Muscle of arm (tissue), 14 donors: ENCODE measurements around the gene PHOSPHO1. TPM values are rescaled to one million over a fixed set of nuclear protein-coding genes. Genes with fewer than 3 reads are reported as not detected.
"Not testable (repeated sequence)": the region's sequence is repeated elsewhere in the genome, so short reads cannot be mapped to it uniquely, and the experiment has no call there.

ENCODE experiments used
- DNase-seq: peaks from one replicate; pipeline ENCODE4 v3.0.0-alpha.2; 2013
- long read RNA-seq, 11 donors: transcript quantifications; one replicate each; lab custom pipeline, GENCODE V29; 2026
- polyA plus RNA-seq, 12 donors: library from polyadenylated mRNA; unstranded; fragments of 120-200 nt; gene quantifications; one replicate each; pipeline ENCODE4 v1.2.1, GENCODE V29; 2013; ENCODE audit not compliant: insufficient read length in 12 of 12

PHOSPHO1 gene, protein sequence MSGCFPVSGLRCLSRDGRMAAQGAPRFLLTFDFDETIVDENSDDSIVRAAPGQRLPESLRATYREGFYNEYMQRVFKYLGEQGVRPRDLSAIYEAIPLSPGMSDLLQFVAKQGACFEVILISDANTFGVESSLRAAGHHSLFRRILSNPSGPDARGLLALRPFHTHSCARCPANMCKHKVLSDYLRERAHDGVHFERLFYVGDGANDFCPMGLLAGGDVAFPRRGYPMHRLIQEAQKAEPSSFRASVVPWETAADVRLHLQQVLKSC
- polyA plus RNA-seq, result 10 to 100 TPM in 9 of 12 donors, 1 to 10 TPM in 2, not detected in 1; 8.5 to 25.9 (median 13.8) TPM
- long read RNA-seq, donor 1, result 0 reads
- long read RNA-seq, donor 2, partial matches to known transcripts, result 6 of 10 reads
- long read RNA-seq, donor 2, other reads (novel, unspliced or antisense), result 0 of 10 reads
- long read RNA-seq, donor 3, partial matches to known transcripts, result 0 of 4 reads
- long read RNA-seq, donor 3, other reads (novel, unspliced or antisense), result 0 of 4 reads
- long read RNA-seq, donor 4, result 0 reads
- long read RNA-seq, donor 5, partial matches to known transcripts, result 0 of 5 reads
- long read RNA-seq, donor 5, other reads (novel, unspliced or antisense), result 0 of 5 reads
- long read RNA-seq, donor 6, result 0 reads
- long read RNA-seq, donor 7, partial matches to known transcripts, result 0 of 3 reads
- long read RNA-seq, donor 7, other reads (novel, unspliced or antisense), result 0 of 3 reads
- long read RNA-seq, donor 8, partial matches to known transcripts, result 0 of 4 reads
- long read RNA-seq, donor 8, other reads (novel, unspliced or antisense), result 0 of 4 reads
- long read RNA-seq, donor 9, partial matches to known transcripts, result 0 of 4 reads
- long read RNA-seq, donor 9, other reads (novel, unspliced or antisense), result 0 of 4 reads
- long read RNA-seq, donor 10, partial matches to known transcripts, result 0 of 3 reads
- long read RNA-seq, donor 10, other reads (novel, unspliced or antisense), result 0 of 3 reads
- long read RNA-seq, donor 11, transcript PHOSPHO1-202 (3 exons, 2,173 nt), result major isoform, 5 of 8 reads
- long read RNA-seq, donor 11, partial matches to known transcripts, result 0 of 8 reads
- long read RNA-seq, donor 11, other reads (novel, unspliced or antisense), result 0 of 8 reads

DNA sequence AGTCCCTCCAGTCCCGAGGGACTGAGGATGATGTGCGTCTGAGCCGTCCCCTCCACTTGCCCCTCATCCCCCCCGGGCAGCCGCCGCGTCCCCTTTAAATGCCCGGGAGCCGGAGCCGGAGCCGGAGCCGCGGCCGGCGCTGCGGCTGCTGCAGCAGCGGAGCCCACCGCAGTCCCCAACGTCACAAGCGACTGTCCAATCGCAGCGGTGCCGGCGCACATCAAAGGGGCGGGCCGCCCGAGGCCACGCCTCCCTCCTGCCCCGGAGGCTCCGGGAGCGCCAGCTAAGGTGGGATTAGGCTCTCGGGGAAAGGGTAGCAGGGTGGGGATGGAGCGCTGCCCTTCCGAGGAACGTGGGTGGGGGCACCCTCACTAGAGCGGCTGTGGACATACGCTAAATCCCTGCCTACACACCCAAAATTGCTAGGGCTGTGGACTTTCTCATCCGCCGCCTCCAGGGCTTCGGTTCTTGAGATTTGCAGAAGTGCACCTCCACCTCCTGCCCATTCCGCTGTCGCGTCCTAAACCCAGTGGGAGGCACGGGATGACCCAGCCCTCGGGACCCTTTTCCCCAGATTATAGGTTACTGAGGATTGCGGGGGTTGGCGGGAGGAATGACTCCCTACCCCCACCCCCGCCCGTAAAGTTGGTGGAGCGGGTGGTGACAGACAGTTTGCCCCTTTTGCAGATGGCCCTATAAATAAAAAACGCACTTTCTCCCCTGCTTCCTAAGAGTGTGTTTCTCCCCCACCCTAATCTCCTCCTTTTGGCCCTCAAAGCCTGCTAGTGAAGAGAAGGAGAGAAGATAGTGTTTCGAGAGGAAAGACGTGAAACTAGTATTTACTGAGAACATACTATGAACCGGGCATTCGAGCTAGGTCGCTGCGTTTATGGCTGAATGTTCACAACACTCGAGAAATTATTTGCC, at the start of gene PHOSPHO1:
PHOSPHO1 (minus strand) TSS at position 152 of the 927 bp plus-strand sequence. CDS start 4,096 bp downstream, outside the sequence.
- DNase-seq, result peak; percentile 81

DNA sequence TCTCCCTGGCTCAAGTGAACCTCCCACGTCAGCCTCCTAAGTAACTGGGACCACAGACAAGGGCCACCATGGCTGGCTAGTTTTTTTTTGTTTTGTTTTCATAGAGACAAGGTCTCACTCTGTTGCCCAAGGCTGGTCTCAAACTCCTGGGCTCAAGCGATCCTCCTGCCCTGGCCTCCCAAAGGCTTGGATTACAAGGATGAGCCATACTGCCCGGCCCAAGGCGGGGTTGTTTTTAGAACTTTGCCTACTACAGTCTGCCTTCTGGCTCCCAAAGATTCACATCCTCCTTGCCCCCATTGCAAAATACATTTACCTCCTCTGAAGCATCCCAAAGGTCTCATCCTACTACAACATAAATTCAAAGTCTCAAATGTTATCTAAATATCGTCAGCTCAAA, 49.5 kb upstream of the PHOSPHO1 start:
- DNase-seq, result no peak

DNA sequence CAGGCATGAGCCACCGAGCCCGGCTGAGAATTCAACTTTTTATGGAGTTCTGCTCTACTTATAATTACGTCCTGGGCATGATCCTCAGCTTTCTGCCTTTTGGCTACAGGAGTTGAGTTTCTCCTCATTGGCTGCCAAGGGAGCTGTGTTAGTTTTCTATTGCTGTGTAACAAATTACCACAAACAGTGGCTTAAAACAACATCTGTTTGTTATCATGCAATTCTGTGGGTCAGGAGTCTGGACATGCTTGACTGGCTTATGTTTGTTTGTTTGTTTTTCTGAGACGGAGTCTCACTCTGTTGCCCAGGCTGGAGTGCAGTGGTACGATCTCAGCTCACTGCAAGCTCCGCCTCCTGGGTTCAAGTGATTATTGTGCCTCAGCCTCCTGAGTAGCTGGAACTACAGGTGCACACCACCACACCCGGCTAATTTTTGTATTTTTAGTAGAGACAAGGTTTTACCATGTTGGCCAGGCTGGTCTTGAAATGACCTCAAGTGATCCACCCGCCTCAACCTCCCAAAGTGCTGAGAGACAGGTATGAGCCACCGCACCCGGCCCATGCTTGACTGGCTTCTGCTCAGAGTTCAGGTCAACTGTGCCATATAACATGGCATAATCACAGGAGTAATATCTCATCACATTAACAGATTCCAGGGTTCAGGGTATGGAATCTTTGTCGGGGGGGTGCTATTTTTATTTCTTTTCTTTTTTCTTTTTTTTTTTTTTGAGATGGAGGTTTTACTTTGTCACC, 48.9 kb upstream of the PHOSPHO1 start:
- not testable (repeated sequence) for DNase-seq

DNA sequence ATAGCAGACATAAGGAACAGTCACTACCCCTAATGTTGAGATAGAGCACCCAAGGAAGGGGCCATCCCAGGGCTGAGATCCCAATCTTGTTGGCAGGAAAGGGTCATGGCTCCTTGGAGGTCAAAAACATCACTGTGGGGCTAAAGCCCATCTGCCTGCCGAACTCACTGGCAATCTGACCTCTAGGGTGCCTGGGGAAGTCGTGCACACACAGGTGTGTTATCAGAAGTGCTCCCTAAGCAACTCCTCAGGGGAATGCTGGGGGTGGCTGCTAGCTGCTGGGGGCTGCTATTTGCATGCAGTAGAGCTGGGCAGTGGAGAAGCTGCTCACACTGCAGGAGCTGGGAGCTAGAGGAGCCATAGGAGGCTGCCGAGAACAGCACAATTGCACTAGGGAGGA, 47.5 kb upstream of the PHOSPHO1 start:
- no peak for DNase-seq

DNA sequence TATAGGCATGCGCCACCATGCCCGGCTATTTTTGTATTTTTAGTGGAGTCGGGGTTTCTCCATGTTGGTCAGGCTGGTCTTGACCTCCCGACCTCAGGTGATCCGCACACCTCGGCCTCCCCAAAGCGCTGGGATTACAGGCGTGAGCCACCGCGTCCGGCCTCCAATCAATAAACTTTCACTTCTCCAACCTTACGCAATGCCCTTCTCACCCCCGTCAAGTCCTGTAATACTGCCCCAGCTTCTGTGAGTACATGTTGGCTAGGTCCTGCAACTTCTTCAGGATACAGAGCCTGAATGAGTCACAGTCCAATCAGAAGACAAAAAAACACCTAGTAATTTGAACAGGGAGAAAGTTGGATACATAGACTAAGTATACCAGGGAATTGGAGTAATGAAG, 47.1 kb upstream of the PHOSPHO1 start:
- DNase-seq, result no peak

DNA sequence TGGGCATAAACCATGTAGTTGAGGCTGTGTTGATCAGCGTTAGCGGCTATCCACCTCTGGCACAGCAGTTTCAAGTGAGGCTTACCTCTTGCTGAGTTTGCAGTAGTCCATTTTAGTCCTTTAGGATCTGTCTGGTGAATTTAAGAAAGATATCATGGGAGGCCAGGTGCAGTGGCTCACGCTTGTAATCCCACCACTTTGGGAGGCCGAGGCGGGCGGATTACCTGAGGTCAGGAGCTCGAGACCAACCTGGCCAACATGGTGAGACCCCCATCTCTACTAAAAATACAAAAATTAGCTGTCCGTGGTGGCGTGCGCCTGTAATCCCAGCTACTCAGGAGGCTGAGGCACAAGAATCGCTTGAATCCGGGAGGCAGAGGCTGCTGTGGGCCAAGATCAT, 45.4 kb upstream of the PHOSPHO1 start:
- DNase-seq, result not testable (repeated sequence)

DNA sequence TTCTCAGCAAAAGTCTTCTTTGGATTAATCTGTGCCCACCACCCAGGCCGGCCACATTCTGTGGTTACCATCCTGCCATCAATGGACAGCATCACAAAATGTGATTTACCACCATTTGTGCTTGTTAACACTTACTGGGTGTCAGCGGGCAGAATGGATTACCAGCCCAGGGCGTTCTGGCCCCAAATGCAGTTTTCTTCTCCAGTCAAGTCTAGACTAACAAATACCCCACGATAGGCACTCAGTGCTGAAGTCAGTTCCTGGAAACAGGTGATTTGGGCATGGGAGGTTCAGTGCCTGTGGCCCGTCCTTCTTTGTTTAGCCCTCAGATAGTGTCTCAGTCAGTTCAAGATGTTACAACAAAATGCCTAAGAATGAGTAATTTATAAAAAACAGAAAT, 38.8 kb upstream of the PHOSPHO1 start:
- no peak for DNase-seq

DNA sequence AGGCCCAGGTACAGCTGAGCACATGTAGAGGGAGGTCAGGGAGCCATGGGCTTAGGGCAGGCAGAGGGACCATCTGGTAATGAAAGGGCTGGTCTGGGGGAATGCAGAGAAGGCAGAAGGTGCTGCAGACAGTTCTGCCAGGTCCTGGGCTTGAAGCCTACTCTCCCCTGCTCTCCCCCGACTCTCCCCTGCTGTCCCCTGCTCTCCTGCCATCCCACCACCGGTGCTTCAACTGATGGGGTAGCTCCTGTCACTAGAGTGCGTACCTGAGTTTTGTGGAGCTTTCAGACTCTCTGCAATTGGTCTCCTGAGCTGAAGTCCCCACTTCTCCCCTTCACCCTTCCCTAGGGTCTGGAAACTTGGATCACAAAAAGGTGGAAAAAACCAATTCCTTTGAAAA, 37.3 kb upstream of the PHOSPHO1 start:
- no peak for DNase-seq

DNA sequence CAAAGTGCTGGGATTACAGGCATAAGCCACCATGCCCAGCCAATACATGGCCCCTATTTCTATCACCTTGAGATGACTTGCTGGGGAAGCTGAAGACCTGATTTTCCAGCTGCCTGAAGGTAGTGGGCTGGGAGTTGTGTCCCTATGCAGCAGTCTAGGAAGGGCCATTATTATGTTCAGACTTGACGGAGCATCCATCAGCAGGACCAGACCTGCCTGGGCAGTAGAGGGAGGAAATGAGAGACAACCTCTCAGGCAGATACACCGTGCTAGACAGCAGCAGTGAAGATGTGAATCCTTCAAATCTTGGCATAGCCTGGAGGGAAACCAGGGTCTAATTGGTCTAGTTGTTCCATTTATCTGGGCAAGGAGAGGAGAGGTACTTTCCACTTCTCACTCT, 35.6 kb upstream of the PHOSPHO1 start:
- no peak for DNase-seq

DNA sequence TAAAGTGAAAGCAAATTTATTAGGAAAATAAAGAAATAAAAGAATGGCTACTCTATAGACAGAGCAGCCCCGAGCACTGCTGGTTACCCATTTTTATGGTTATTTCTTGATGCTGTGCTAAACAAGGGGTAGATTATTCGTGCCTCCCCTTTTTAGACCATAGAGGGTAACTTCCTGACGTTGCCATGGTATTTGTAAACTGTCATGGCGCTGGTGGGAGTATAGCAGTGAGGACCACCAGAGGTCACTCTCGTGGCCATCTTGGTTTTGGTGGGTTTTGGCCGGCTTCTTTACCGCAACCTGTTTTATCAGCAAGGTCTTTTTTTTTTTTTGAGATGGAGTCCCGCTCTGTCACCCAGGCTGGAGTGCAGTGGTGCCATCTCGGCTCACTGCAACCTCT, 31.0 kb upstream of the PHOSPHO1 start:
- not testable (repeated sequence) for DNase-seq

DNA sequence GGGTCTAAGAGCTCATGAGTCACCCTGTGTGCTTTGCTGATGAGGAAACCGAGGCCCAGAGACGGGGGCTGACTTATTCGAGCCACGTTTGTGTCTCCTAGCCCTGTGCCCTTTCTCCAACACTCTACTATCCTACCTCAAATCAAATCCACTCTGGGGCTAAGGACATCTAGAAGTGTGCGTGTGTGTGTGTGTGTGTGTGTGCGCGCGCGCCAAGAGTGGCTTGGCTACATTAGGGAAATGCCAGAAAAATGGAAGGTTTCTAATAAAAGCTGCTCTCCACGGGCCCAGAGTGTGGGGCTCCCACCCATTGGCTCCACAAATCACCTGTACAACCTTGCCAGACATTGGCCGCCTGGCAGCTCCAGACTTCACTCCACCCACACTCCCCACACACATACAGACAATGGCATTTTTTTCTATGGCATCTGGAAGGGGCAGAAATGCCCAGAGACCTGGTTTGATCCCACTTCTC, 30.3 kb upstream of the PHOSPHO1 start:
- no peak for DNase-seq

DNA sequence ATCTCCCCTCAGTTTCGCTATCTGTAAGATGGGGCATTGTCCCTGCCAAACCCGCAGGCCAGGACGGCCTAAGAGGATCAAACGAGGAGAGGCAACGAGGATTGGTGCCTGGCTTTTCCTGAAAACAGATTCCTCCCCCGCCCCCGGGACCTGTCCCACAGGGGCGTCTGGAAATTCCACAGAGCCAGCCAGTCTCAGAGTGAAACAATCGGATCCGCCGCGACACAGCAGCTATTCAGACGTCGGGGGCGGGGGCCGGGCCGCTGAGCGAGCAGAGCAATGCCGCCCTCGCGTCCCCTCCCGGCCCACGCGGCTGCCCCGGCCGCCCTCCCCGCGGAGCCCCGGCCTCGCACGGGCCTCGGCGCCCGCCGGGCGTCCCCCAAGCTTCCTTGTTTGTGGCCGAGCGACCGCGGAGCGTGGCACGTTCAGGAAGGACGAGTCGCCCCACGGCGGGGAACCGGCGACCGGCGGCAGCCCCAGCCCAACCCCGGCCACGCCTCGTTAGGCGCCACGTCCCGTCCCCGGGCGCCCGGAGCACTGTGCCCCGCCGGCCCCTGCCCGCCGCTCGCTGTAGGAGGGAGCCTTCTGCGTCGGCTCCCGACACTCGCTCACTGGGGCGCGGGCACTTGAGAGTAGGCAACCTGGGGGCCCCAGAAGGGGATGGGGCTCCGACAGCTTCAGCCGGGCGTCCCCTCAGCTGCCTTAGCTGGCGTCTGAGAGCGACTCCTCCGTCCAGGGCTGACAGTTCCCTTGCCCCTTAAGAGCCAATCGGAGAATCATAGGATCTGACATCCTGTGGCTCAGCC, 29.6 kb upstream of the PHOSPHO1 start:
- DNase-seq, result peak; percentile 45

DNA sequence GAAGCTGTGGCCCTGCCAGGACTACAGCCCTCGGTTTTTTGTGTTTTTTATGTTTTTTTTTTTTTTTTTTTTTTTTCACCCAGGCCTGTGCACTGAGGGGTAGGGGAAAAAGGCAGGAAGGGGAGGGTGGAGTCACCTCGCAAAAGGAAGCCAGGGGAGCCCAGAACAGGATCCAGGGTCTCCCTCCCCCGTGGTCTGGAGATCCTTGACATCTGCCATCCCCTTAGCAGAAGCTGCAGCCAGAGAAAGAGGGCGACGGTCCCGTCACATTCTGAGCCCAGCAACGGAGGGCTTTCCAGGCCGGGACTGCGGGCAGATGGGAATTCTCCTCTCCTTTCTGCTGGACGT, 29.1 kb upstream of the PHOSPHO1 start:
- no peak for DNase-seq

DNA sequence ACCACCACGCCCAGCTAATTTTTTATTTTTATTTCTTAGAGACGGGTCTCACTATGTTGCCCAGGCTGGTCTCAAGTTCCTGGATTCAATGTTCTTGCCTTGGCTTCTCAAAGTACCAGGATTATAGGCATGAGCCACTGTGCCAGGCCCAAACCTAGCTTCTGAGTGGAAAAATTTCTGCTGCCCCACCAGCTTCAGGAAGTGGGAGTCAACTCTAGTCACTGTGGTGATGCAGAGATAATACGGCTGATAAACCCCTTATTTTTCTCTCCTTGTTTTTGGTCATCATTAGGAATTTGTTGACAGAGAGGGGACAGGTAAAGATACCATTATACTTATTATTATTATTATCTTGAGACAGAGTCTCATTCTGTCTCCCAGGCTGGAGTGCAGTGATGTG, 27.8 kb upstream of the PHOSPHO1 start:
- DNase-seq, result no peak

DNA sequence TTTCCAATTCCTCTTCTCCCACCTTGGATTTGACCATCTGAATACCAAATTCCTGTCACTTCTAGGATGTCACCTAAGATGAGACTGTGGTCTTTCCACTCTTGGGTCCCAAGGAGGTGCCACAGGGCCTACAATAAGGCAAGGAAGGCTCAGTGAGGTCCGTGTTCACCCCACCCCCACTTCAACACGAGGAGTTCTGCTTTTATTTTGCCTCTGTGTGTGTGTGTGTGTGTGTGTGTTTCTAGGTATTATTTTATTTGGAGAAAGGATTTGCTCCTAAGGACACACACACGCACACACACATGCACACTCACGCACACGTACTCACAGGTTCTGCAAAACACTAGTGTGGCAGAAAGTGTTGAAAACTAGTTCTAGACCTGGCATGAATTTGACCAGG, 24.5 kb upstream of the PHOSPHO1 start:
- DNase-seq, result no peak

DNA sequence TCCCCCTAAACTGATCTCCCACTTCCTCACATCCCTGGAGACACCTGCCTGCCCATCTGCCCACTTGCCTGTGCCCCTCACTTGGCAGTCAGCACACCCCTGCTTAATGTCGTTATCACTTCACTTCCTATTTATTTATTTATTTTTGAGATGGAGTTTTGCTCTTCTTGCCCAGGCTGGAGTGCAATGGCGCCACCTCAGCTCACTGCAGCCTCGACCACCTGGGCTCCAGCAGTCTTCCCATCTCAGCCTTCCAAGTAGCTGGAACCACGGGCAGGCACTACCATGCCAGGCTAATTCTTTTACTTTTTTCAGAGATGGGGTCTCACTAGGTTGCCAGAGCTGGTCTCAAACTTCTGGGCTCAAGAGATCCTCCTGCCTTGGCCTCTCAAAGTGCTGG, 23.5 kb upstream of the PHOSPHO1 start:
- DNase-seq, result no peak

DNA sequence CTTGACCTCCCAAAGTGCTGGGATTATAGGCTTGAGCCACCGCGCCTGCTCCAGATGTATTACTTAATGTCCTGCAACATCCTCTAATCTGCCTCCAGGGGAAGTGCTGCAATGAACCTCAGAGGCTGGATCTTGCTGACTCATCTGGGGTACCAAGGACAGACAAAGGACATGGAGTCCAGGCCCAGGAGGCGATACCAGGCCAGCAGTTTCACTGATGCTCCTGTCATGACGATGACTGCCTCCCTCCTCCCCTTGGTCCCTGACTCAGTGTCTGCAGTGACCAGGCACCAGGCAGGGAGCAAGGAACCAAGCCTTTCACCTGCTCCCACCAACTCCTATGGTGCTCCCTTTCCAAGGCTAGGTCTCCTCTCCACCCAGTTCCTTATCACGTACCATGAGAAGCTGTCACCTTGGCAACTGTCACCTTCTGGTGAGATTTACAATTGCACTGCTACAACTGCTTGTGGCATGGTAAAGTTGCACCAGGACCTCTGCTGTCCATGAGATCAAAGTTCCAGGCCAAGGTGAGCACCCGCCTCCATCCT, 21.6 kb upstream of the PHOSPHO1 start:
- no peak for DNase-seq

DNA sequence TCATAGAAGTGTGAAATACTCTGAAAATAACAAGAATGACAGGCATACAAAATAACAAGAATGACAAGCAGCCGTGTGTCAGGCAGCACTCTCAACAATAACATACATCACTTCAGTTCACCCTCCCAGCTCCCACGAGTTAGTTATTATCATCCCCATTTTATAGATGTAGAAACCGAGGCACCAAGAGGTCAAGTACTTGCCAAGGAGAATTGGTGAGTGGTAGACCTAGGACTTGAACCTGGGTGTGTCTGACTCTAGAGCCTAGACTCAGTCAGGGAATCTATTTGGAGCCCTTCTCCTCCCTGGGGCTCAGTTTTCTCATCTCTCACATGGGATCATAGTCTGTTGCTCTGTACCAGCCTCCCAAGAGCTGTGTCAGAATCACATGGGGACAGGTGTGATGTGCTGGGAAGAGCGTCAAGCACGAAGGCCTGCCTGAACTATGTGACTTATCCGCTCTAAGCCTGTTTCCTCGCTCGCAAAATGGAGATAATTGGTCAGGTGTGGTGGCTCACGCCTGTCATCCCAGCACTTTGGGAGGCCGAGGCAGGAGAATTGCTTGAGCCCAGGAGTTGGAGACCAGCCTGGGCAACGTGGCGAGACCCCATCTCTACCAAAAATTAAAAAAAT, 19.4 kb upstream of the PHOSPHO1 start:
- DNase-seq, result no peak
